ENCODE data around the gene PRMT9. TPM values are rescaled to one million over a fixed set of nuclear protein-coding genes. Genes with fewer than 3 reads are reported as not detected.

Gene PRMT9
- total and polyA plus RNA-seq, 2 of the 13 experiments (the other 11 are each of a cell fraction or from before 2014, with no cell fraction given), result 4.0 to 9.7 TPM

- no peak for TF ChIP-seq CEBPZ (IDR thresholded peaks at IDR 0.05; ENCODE audit: low read length)
- no peak for TF ChIP-seq GATAD2A (CRISPR knock-in tag; IDR thresholded peaks at IDR 0.05)
- TF ChIP-seq ZNF691 (CRISPR knock-in tag; IDR thresholded peaks at IDR 0.05; ENCODE audit: borderline replicate concordance, low read depth), result peak; percentile 29; the same call in 1 of the 2 replicates
- no peak for TF ChIP-seq CHCHD3 (CRISPR knock-in tag; IDR thresholded peaks at IDR 0.05)
- no peak for TF ChIP-seq PHB2 (IDR thresholded peaks at IDR 0.05; ENCODE audit: partially characterized antibody)
- no peak for TF ChIP-seq FIP1L1 (IDR thresholded peaks at IDR 0.05; ENCODE audit: borderline replicate concordance, insufficient read depth, low read depth, low read length)
- TF ChIP-seq SMYD3 (CRISPR knock-in tag; IDR thresholded peaks at IDR 0.05), result 0 out of 2 replicates have a peak, but pooled peaks have one; percentile 20
- TF ChIP-seq REPIN1 (CRISPR knock-in tag; IDR thresholded peaks at IDR 0.05; ENCODE audit: borderline replicate concordance, low read depth), result peak; percentile 36; the same call in 1 of the 2 replicates
- TF ChIP-seq IKZF5 (CRISPR knock-in tag; IDR thresholded peaks at IDR 0.05), result peak; percentile 31; the same call in 1 of the 2 replicates
- peak; percentile 96 for TF ChIP-seq WIZ (CRISPR knock-in tag; IDR thresholded peaks at IDR 0.05)
- no peak; the same call in 1 of the 2 replicates for TF ChIP-seq MTA1 (CRISPR knock-in tag; IDR thresholded peaks at IDR 0.05; ENCODE audit: borderline replicate concordance)
- TF ChIP-seq ZNF558 (CRISPR knock-in tag; IDR thresholded peaks at IDR 0.05; ENCODE audit: borderline replicate concordance), result no peak
- no peak for TF ChIP-seq ZKSCAN1 (IDR thresholded peaks at IDR 0.05; ENCODE audit: low read length)
- no peak for TF ChIP-seq ZNF773 (CRISPR knock-in tag; IDR thresholded peaks at IDR 0.05; ENCODE audit: borderline replicate concordance)
- TF ChIP-seq ZNF557 (CRISPR knock-in tag; IDR thresholded peaks at IDR 0.05), result no peak
- no peak for TF ChIP-seq NFIB (CRISPR knock-in tag; IDR thresholded peaks at IDR 0.05; ENCODE audit: borderline replicate concordance)
- TF ChIP-seq HNF4A (CRISPR knock-in tag; IDR thresholded peaks at IDR 0.05), result no peak
- TF ChIP-seq SP140L (CRISPR knock-in tag; IDR thresholded peaks at IDR 0.05; ENCODE audit: borderline replicate concordance), result no peak
- TF ChIP-seq ZNF761 (CRISPR knock-in tag; conservative IDR thresholded peaks at IDR 0.05), result no peak
- peak; percentile 88 for TF ChIP-seq ELF1 (CRISPR knock-in tag; IDR thresholded peaks at IDR 0.05)
- no peak for TF ChIP-seq PLSCR1 (CRISPR knock-in tag; IDR thresholded peaks at IDR 0.05; ENCODE audit: borderline replicate concordance)
- no peak for TF ChIP-seq ARNT2 (CRISPR knock-in tag; IDR thresholded peaks at IDR 0.05; ENCODE audit: low read depth)
- peak; percentile 75 for TF ChIP-seq MAX (IDR thresholded peaks at IDR 0.05)
- TF ChIP-seq NKX3-1 (CRISPR knock-in tag; IDR thresholded peaks at IDR 0.05), result 0 out of 2 replicates have a peak, but pooled peaks have one; percentile 39
- TF ChIP-seq NR2C2 (CRISPR knock-in tag; IDR thresholded peaks at IDR 0.05; ENCODE audit: borderline replicate concordance), result peak; percentile 53; the same call in 1 of the 2 replicates
Observed at GRCh38 chr4:147617173-147617840, 66.7 kb downstream of the PRMT9 start, which contains the start of gene TMEM184C (continued).

Data from HepG2 (cell line).